Hepatocyte (in vitro differentiated cells): ENCODE measurements around the gene DNAH12. TPM values are rescaled to one million over a fixed set of nuclear protein-coding genes. Genes with fewer than 3 reads are reported as not detected.

Experiments used
- DNase-seq: peaks from one replicate; pipeline ENCODE4 v3.0.0-alpha.2; 2016; ENCODE audit warnings: low spot score
- H2AFZ ChIP-seq: fragments of 200-600 bp; sonication (generic); 2 replicates; pipeline ENCODE4 v1.6.0; 2016; ENCODE audit warnings: antibody characterized with exemption, mild to moderate bottlenecking
- H3K27ac ChIP-seq: fragments of 200-600 bp; sonication (generic); 2 replicates; pipeline ENCODE4 v1.5.1; 2016; ENCODE audit warnings: mild to moderate bottlenecking
- H3K27me3 ChIP-seq: fragments of 200-600 bp; sonication (generic); 2 replicates; pipeline ENCODE4 v1.6.1; 2016
- H3K36me3 ChIP-seq: fragments of 200-600 bp; sonication (generic); replicated peaks from 2 replicates; pipeline ENCODE4 v1.5.1; 2016; ENCODE audit warnings: low read depth; ENCODE audit not compliant: insufficient read depth
- H3K4me1 ChIP-seq: fragments of 200-600 bp; sonication (generic); 2 replicates; pipeline ENCODE4 v1.5.1; 2016; ENCODE audit warnings: mild to moderate bottlenecking, moderate library complexity; ENCODE audit not compliant: insufficient read depth
- H3K4me2 ChIP-seq: fragments of 200-600 bp; sonication (generic); 2 replicates; pipeline ENCODE4 v1.6.0; 2016
- H3K4me3 ChIP-seq: fragments of 200-600 bp; sonication (generic); 2 replicates; pipeline ENCODE4 v1.5.1; 2016; ENCODE audit warnings: mild to moderate bottlenecking
- H3K79me2 ChIP-seq: fragments of 200-600 bp; sonication (generic); 2 replicates; pipeline ENCODE4 v1.6.0; 2017; ENCODE audit warnings: mild to moderate bottlenecking
- H3K9me2 ChIP-seq: fragments of 200-600 bp; sonication (generic); replicated peaks from 2 replicates; pipeline ENCODE4 v1.6.0; 2017; ENCODE audit warnings: mild to moderate bottlenecking; ENCODE audit not compliant: insufficient read depth
- H3K9me3 ChIP-seq: fragments of 200-600 bp; sonication (generic); 2 replicates; pipeline ENCODE4 v1.5.1; 2016; ENCODE audit warnings: low read depth, mild to moderate bottlenecking
- H4K20me1 ChIP-seq: fragments of 200-600 bp; sonication (generic); 2 replicates; pipeline ENCODE4 v1.6.0; 2016; ENCODE audit warnings: mild to moderate bottlenecking; ENCODE audit not compliant: insufficient read depth, poor library complexity, severe bottlenecking
- CTCF ChIP-seq: fragments of 200-600 bp; sonication (generic); IDR thresholded peaks from 2 replicates; pipeline ENCODE4 v1.5.1; 2016; ENCODE audit warnings: antibody characterized with exemption, mild to moderate bottlenecking; ENCODE audit not compliant: poor library complexity
- EZH2 ChIP-seq: fragments of 200-600 bp; sonication (generic); IDR thresholded peaks from 2 replicates; pipeline ENCODE4 v1.6.1; 2016; ENCODE audit warnings: antibody characterized with exemption, mild to moderate bottlenecking, borderline replicate concordance
- EZH2phosphoT487 ChIP-seq: fragments of 200-600 bp; sonication (generic); IDR thresholded peaks from one replicate; pipeline ENCODE4 v1.6.1; 2018; ENCODE audit warnings: antibody characterized with exemption, mild to moderate bottlenecking, low read depth, moderate library complexity; ENCODE audit not compliant: unreplicated experiment, severe bottlenecking
- whole genome bisulfite sequencing: methylation state at CpG from one replicate; pipeline ENCODE4 v1.1.6; 2016; ENCODE audit warnings: low lambda C conversion rate; ENCODE audit errors: missing lambda C conversion rate; 5-methylcytosine and 5-hydroxymethylcytosine counted together
- polyA plus RNA-seq: library from polyadenylated mRNA; unstranded; fragments of >200 nt; fragmentation: Nextera tagmentation; extraction: Ambion mirVana; gene quantifications from 2 replicates; pipeline ENCODE4 v1.2.1, GENCODE V29; 2016
- total RNA-seq: library from RNA; depleted of rRNA; stranded (reverse); fragments of >200 nt; gene quantifications from 2 replicates; pipeline ENCODE4 v1.2.3, GENCODE V29; 2014

DNAH12 gene
- total and polyA plus RNA-seq, 2 experiments from 2014 or later, result 0.06 to 1.5 TPM

GRCh38 chr3:57575966-57576626 is 32.0 kb upstream of the DNAH12 start:
- Histone ChIP-seq H3K27ac (no peak overlapping the region), H4K20me1 (peaks cover 53% of the 10 kb centered on the region), H3K9me3 (no peaks in the 10 kb centered on the region), H3K36me3 (no peaks in the 10 kb centered on the region), H3K27me3 (no peaks in the 10 kb centered on the region), H3K4me2 (no peak overlapping the region), H3K9me2 (no peaks in the 10 kb centered on the region), H3K79me2 (peaks cover 79% of the 10 kb centered on the region), H3K4me1 (peaks cover 10% of the 10 kb centered on the region), H2AFZ (no peak overlapping the region), H3K4me3 (no peak overlapping the region)
- TF ChIP-seq CTCF (no peak), EZH2phosphoT487 (no peak), EZH2 (no peak)
- WGBS, result 81% methylated on average over 3 of the region's 3 CpGs
- no peak for DNase-seq

GRCh38 chr3:57572096-57572495 is 28.0 kb upstream of the DNAH12 start:
- Histone ChIP-seq H3K79me2 (peaks cover 42% of the 10 kb centered on the region), H3K4me2 (no peak overlapping the region), H3K36me3 (no peaks in the 10 kb centered on the region), H3K9me3 (no peaks in the 10 kb centered on the region), H2AFZ (no peak overlapping the region), H3K27ac (no peak overlapping the region), H3K9me2 (no peaks in the 10 kb centered on the region), H4K20me1 (peaks cover 24% of the 10 kb centered on the region), H3K27me3 (no peaks in the 10 kb centered on the region), H3K4me1 (no peaks in the 10 kb centered on the region), H3K4me3 (no peak overlapping the region)
- no peak for DNase-seq
- TF ChIP-seq CTCF, result no peak
- TF ChIP-seq EZH2, result no peak
- TF ChIP-seq EZH2phosphoT487, result no peak
- WGBS, result 87% methylated on average over 3 of the region's 3 CpGs

- Histone ChIP-seq H3K79me2 (peaks cover 30% of the 10 kb centered on the region), H4K20me1 (peaks cover 17% of the 10 kb centered on the region), H3K27ac (no peak overlapping the region), H3K36me3 (no peaks in the 10 kb centered on the region), H2AFZ (no peak overlapping the region), H3K9me3 (no peaks in the 10 kb centered on the region), H3K9me2 (no peaks in the 10 kb centered on the region), H3K4me3 (no peak overlapping the region), H3K27me3 (no peaks in the 10 kb centered on the region), H3K4me2 (no peak overlapping the region), H3K4me1 (no peaks in the 10 kb centered on the region)
- no peak for TF ChIP-seq CTCF
- no peak for TF ChIP-seq EZH2
- TF ChIP-seq EZH2phosphoT487, result no peak
- no peak for DNase-seq
- 92% methylated on average over 2 of the region's 2 CpGs for WGBS
Observed at GRCh38 chr3:57570878-57571277, 26.7 kb upstream of the DNAH12 start.

- Histone ChIP-seq H3K27ac (no peak overlapping the region), H3K4me2 (no peak overlapping the region), H3K36me3 (no peaks in the 10 kb centered on the region), H4K20me1 (peaks cover 11% of the 10 kb centered on the region), H3K27me3 (no peaks in the 10 kb centered on the region), H3K4me1 (no peaks in the 10 kb centered on the region), H2AFZ (no peak overlapping the region), H3K79me2 (peaks cover 34% of the 10 kb centered on the region), H3K9me2 (no peaks in the 10 kb centered on the region), H3K9me3 (no peaks in the 10 kb centered on the region), H3K4me3 (no peak overlapping the region)
- 89% methylated on average over 6 of the region's 6 CpGs for WGBS
- no peak for DNase-seq
- TF ChIP-seq EZH2phosphoT487 (no peak), EZH2 (no peak)
Observed at GRCh38 chr3:57569859-57570450, 25.8 kb upstream of the DNAH12 start.
